Vagina (tissue), 2 donors: Measurements from ENCODE around the gene CCNDBP1.

Experiments used
- POLR2A ChIP-seq, 2 donors: fragments of 450-650 bp; IDR thresholded peaks; one replicate each; pipeline ENCODE4 v1.6.1; 2017; ENCODE audit warnings: antibody characterized with exemption in 2 of 2, mild to moderate bottlenecking in 2 of 2, moderate library complexity in 2 of 2
- POLR2AphosphoS5 ChIP-seq, 2 donors: sonication (generic); formaldehyde crosslinking; IDR thresholded peaks; one replicate each; pipeline ENCODE4 v1.9.0; 2017; ENCODE audit warnings: antibody characterized with exemption in 2 of 2, mild to moderate bottlenecking in 2 of 2, low read depth in 1 of 2; ENCODE audit not compliant: insufficient read depth in 1 of 2
- TF ChIP-seq, protein P1 (sequence below), 3 experiments: fragments of 450-650 bp in 2 of 3; fragments of 200-600 bp in 1 of 3; sonication (generic) in 1 of 3; IDR thresholded peaks; one replicate each; pipeline ENCODE4 v1.5.1; 2017 to 2019; ENCODE audit warnings: antibody characterized with exemption in 3 of 3, mild to moderate bottlenecking in 2 of 3, moderate library complexity in 2 of 3

DNA sequence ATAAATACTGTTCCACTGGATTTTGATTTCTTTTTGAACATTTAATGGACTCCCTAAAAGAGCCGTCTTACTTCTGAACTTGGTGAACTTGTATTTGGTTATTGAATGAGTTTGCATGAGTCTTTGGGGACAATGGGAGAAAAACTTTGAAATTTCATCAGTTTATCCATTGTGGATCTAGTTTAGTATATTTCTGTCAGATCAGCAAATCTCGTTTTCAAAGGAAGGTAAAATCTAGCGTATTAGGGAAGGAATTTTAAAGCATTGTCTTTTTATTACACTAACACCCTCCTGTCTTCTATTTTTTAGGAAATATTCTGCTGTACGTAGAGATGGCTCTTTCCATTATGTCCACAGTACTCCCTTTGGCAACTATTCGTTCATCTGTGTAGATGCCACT, 39.0 kb upstream of the CCNDBP1 start:
- TF ChIP-seq, protein P1, sequence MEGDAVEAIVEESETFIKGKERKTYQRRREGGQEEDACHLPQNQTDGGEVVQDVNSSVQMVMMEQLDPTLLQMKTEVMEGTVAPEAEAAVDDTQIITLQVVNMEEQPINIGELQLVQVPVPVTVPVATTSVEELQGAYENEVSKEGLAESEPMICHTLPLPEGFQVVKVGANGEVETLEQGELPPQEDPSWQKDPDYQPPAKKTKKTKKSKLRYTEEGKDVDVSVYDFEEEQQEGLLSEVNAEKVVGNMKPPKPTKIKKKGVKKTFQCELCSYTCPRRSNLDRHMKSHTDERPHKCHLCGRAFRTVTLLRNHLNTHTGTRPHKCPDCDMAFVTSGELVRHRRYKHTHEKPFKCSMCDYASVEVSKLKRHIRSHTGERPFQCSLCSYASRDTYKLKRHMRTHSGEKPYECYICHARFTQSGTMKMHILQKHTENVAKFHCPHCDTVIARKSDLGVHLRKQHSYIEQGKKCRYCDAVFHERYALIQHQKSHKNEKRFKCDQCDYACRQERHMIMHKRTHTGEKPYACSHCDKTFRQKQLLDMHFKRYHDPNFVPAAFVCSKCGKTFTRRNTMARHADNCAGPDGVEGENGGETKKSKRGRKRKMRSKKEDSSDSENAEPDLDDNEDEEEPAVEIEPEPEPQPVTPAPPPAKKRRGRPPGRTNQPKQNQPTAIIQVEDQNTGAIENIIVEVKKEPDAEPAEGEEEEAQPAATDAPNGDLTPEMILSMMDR (IDR thresholded peaks at IDR 0.05) = no peak
- TF ChIP-seq POLR2AphosphoS5 (IDR thresholded peaks at IDR 0.05; ENCODE audit: insufficient read depth in 1 of 2, low read depth in 1 of 2) (no peak), POLR2A (IDR thresholded peaks at IDR 0.05) (no peak)
